SK-N-MC (cell line): Measurements from ENCODE around the gene L3MBTL1.
"Not testable (repeated sequence)": the region's sequence is repeated elsewhere in the genome, so short reads cannot be mapped to it uniquely, and the experiment has no call there.

Experiments
- DNase-seq: peaks from one replicate; pipeline ENCODE4 v3.0.0-alpha.2; 2011; ENCODE audit warnings: low read depth, low spot score
- H3K27ac ChIP-seq: fragments of 200-600 bp; sonication (generic); 2 replicates; pipeline ENCODE4 v1.5.1; 2016; ENCODE audit warnings: mixed run types
- H3K36me3 ChIP-seq: fragments of 200-600 bp; sonication (generic); 2 replicates; pipeline ENCODE4 v1.6.1; 2017; ENCODE audit warnings: antibody characterized with exemption, low read length, mixed read lengths; ENCODE audit not compliant: insufficient read depth
- H3K4me3 ChIP-seq: fragments of 200-600 bp; sonication (generic); 2 replicates; pipeline ENCODE4 v1.5.1; 2016
- H3K9ac ChIP-seq: fragments of 200-600 bp; sonication (generic); 2 replicates; pipeline ENCODE4 v1.8.0; 2017; ENCODE audit warnings: mixed run types, mixed read lengths; ENCODE audit not compliant: insufficient read length
- H3K9me3 ChIP-seq: fragments of 200-600 bp; sonication (generic); 2 replicates; pipeline ENCODE4 v1.6.1; 2017; ENCODE audit warnings: low read depth, mild to moderate bottlenecking, antibody characterized with exemption, low read length, moderate library complexity, mixed read lengths
- EZH2 ChIP-seq: fragments of 200-600 bp; sonication (generic); IDR thresholded peaks from one replicate; pipeline ENCODE4 v1.6.1; 2017; ENCODE audit warnings: antibody characterized with exemption
- FOXP2 ChIP-seq: optimal IDR thresholded peaks from 2 replicates; pipeline ENCODE3; 2011; ENCODE audit warnings: mild to moderate bottlenecking, moderate library complexity; ENCODE audit not compliant: insufficient read depth; ENCODE audit errors: extremely low read length, control extremely low read depth
- POLR2AphosphoS5 ChIP-seq: IDR thresholded peaks from 2 replicates; pipeline ENCODE4 v1.6.1; 2012; ENCODE audit warnings: mild to moderate bottlenecking, low read depth, low read length, borderline replicate concordance

The L3MBTL1 gene

DNA sequence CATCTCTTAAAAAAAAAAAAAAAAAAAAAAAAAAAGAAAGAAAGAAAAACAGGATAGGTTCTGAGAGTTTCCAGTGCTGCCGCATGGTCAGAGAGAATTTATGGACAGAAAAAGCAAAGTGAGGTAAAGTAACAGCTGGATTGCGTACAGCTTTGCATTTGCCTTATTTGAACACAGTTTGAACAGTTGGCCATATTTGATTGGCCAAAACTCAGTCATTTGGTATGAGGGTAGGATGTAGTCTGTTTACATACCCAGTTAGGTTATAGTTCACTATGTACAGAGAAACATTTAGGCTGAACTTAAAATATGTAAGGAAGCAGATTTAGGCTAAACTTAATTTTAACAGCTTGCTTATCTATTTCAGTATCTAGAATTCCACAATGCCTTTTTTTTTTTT lies 17.5 kb upstream of the L3MBTL1 start:
- Histone ChIP-seq H3K27ac (no peak overlapping the region), H3K36me3 (no peaks in the 10 kb centered on the region), H3K9ac (no peak overlapping the region), H3K4me3 (no peak overlapping the region), H3K9me3 (no peaks in the 10 kb centered on the region)
- DNase-seq = no peak
- TF ChIP-seq POLR2AphosphoS5 = no peak
- no peak for TF ChIP-seq FOXP2
- TF ChIP-seq EZH2 = no peak

DNA sequence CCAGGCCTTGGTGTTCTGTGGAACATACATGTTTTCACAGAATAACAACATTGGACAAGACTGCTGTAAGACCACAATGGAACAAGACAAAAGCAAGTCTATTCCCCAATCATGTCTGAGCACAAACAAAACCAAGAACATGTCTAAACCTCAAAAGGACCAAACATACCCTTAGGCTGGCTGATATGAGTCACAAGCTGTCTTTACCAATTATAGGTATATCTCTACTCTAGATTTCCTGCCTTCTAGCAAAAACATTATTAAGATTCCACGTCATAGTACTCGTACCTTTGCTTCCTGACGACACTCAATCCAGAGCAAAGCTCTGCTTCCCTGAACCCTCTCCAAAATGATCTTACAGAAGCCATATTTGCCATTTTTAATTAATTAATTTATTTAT lies 15.4 kb upstream of the L3MBTL1 start:
- H3K36me3 ChIP-seq = no peaks in the 10 kb centered on the region
- no peak overlapping the region for H3K9ac ChIP-seq
- DNase-seq = no peak
- H3K9me3 ChIP-seq = no peaks in the 10 kb centered on the region
- TF ChIP-seq POLR2AphosphoS5 (no peak), EZH2 (no peak), FOXP2 (no peak)
- H3K27ac ChIP-seq = no peak overlapping the region
- H3K4me3 ChIP-seq = no peak overlapping the region

DNA sequence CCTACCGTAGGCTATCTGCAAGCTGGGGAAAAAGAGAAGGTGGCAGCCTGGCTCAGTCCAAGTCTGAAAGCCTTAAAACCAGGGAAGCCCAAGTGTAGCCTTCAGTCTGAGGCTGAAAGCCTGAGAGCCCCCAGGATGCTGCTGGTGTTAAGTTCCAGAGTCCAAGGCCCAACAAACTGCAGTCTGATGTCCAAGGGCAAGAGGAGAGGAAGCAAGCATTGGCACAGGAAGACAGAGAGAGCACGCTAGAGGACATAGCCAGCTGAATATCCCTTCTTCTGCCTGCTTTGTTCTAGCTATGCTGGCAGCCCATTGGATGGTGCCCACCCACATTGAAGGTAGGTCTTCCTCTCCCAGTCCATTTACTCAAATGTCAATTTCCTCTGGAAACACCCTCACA lies 12.1 kb upstream of the L3MBTL1 start:
- TF ChIP-seq EZH2 (no peak), FOXP2 (no peak), POLR2AphosphoS5 (no peak)
- no peaks in the 10 kb centered on the region for H3K9me3 ChIP-seq
- DNase-seq = no peak

GRCh38 chr20:43502021-43502420 lies 5.5 kb upstream of the L3MBTL1 start:
- H3K4me3 ChIP-seq, DNase-seq, H3K36me3 ChIP-seq, H3K9ac ChIP-seq, H3K27ac ChIP-seq, H3K9me3 ChIP-seq: not testable (repeated sequence)

More for the DNA sequence above, 12.1 kb upstream of the L3MBTL1 start:
- no peak overlapping the region for H3K9ac ChIP-seq
- no peak overlapping the region for H3K4me3 ChIP-seq
- no peaks in the 10 kb centered on the region for H3K36me3 ChIP-seq
- H3K27ac ChIP-seq = no peak overlapping the region

- Histone ChIP-seq H3K9me3 (no peaks in the 10 kb centered on the region), H3K4me3 (no peak overlapping the region), H3K27ac (no peak overlapping the region), H3K36me3 (no peaks in the 10 kb centered on the region), H3K9ac (no peak overlapping the region)
- TF ChIP-seq FOXP2 (no peak), POLR2AphosphoS5 (no peak), EZH2 (no peak)
- DNase-seq = no peak
Observed at GRCh38 chr20:43506238-43506637, 1.3 kb upstream of the L3MBTL1 start.

GRCh38 chr20:43508106-43508505 lies 609 bp downstream of the L3MBTL1 start:
- Histone ChIP-seq H3K36me3 (no peaks in the 10 kb centered on the region), H3K9me3 (no peaks in the 10 kb centered on the region), H3K9ac (peak overlapping the region; percentile 23), H3K27ac (no peak overlapping the region), H3K4me3 (peak overlapping the region; percentile 77)
- TF ChIP-seq EZH2 = no peak
- TF ChIP-seq FOXP2 = no peak
- no peak for TF ChIP-seq POLR2AphosphoS5
- no peak for DNase-seq

DNA sequence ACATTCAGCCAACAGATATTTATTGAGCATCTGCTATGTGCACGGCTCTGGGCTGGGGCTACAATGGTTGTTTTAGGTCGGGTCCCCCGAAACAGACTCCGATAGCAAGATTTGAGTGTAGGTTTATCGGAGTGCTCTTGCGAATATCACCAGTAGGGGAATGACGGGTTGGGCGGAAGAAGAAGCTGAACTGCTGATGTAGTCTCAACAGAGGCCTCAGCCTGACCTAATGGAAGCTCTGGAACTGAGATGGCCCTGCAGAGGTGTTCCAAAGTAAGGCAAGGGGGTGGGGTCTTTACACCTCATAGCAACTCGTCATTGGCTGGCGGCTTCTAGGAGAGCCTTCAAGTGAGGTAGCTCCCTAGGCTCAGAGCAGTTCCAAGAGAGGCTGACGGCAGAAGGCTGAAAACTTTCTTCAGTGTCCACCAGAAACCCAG lies 1.1 kb downstream of the L3MBTL1 start:
- no peak overlapping the region for H3K27ac ChIP-seq
- H3K9me3 ChIP-seq = no peaks in the 10 kb centered on the region
- no peak overlapping the region for H3K4me3 ChIP-seq
- no peak for TF ChIP-seq POLR2AphosphoS5
- TF ChIP-seq EZH2 = no peak
- TF ChIP-seq FOXP2 = no peak
- no peak overlapping the region for H3K9ac ChIP-seq
- no peaks in the 10 kb centered on the region for H3K36me3 ChIP-seq
- no peak for DNase-seq

DNA sequence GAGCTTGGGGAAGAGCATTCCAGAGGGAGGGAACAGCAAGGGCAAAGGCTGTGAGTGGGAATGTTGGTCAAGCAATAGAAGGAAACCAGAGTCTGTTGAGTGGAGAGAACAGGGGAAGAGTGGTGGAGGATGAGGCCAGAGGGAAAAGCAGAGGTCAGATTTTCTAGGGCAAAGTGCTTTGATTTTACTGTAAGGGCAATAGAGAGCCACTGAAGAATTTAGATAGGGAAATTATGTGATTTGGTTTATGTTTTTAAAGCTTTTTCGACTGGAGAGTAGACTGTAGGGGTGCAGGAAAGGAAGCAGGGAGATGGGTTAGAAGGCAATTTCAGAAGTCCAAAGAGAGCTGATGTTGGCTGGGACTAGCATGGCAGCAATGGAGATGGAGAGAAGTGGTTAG lies 4.4 kb downstream of the L3MBTL1 start:
- Histone ChIP-seq H3K27ac (no peak overlapping the region), H3K36me3 (no peaks in the 10 kb centered on the region), H3K9me3 (no peaks in the 10 kb centered on the region), H3K9ac (no peak overlapping the region), H3K4me3 (no peak overlapping the region)
- TF ChIP-seq FOXP2 = no peak
- no peak for TF ChIP-seq EZH2
- no peak for TF ChIP-seq POLR2AphosphoS5
- DNase-seq = no peak

DNA sequence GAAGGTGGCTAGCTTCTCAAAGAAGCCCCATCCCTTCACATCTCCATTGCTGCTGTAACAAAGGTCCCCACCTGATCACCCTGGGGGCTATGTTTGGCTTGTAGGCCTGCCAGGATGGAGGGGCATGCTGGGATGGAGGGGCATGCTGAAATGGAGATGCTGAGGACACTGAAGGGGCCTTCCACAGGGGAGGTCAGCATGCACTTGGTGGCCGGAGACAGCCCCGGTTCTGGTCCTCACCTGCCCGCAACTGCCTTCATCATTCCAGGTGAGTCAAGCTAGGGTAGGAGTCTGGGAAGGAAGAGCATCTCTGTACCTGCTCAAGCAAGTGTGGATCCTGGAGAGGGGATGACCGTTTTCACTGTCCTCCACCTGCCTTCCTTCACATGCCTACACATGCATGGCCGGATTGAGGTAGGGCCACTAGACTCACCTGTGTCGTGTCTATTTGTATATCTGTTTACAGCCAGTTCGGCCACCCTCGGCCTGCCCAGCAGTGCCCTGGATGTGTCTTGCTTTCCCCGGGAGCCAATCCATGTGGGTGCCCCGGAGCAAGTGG lies 6.0 kb downstream of the L3MBTL1 start:
- H3K9me3 ChIP-seq = no peaks in the 10 kb centered on the region
- no peak overlapping the region for H3K9ac ChIP-seq
- H3K36me3 ChIP-seq = no peaks in the 10 kb centered on the region
- H3K27ac ChIP-seq = no peak overlapping the region
- TF ChIP-seq POLR2AphosphoS5 = 0 out of 2 replicates have a peak, but pooled peaks have one; percentile 24
- TF ChIP-seq EZH2 = no peak
- H3K4me3 ChIP-seq = peak overlapping the region; percentile 71
- no peak for DNase-seq
